Raji (cell line): ENCODE data around the gene ZNF536.

Experiments used
- POLR2A ChIP-seq: IDR thresholded peaks from 2 replicates; pipeline ENCODE4 v1.6.1; 2011; ENCODE audit warnings: low read depth, low read length, control low read depth; ENCODE audit not compliant: insufficient read depth

ZNF536 gene

DNA sequence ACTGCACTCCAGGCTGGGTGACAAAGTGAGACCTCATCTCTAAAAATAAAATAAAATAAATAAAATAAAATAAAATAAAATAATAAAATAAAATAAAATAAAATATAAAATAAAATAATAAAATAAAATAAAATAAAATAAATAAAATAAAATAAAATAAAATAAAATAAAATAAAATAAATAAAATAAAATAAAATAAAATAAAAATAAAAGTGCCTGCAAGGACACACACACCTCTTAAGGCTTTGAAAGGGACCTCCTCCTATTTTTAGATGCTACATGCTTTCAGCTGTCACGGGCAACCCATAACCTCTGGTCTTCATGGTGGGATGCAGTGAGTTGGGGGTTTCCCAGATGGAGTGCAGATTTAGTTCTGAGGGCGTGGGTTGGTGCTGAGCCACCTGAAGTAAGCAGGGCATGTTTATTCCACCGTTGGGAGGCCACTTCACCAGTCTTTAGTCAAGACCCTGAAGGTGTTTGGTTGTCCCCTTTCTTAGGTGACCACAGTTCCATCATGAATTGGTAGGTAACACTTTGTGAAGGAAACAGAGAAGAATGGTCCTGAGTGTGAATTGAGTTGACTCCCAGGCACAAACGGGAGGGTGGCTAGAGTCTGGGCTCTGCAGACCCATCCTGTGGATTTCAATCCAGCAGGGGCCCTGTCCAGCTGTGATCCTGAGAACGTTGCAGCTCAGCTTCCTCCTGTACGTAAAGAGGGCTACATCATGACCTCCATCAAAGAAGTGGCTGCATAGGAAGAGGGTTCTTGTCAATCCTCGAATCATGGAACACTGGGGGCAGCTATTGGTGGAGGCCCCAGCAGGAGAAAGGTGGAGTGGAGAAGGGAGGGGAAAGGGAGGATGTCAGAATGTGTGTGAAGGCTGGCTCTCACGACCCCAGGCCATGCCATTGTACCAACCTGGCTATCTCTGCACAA lies 234.2 kb downstream of the ZNF536 start:
- TF ChIP-seq POLR2A, result no peak
